WTC11 (cell line): ENCODE data around the gene DNAH1.

Source experiments
- ATF3 ChIP-seq: sonication (generic); formaldehyde crosslinking; conservative IDR thresholded peaks from 2 replicates; pipeline ENCODE4 v1.8.1; 2022; ENCODE audit warnings: mild to moderate bottlenecking, missing genetic modification reagents
- CTCF ChIP-seq: fragments of 200-600 bp; IDR thresholded peaks from 2 replicates; pipeline ENCODE4 v1.8.0; 2022; ENCODE audit warnings: antibody characterized with exemption
- GABPB1 ChIP-seq: sonication (generic); formaldehyde crosslinking; IDR thresholded peaks from 2 replicates; pipeline ENCODE4 v1.8.1; 2023; ENCODE audit warnings: mild to moderate bottlenecking, missing genetic modification reagents
- JUN ChIP-seq: sonication (generic); formaldehyde crosslinking; IDR thresholded peaks from 2 replicates; pipeline ENCODE4 v1.8.0; 2023; ENCODE audit warnings: mild to moderate bottlenecking, missing genetic modification reagents
- NR3C1 ChIP-seq: sonication (generic); formaldehyde crosslinking; conservative IDR thresholded peaks from 2 replicates; pipeline ENCODE4 v1.8.1; 2023; ENCODE audit warnings: low read depth, mild to moderate bottlenecking, missing genetic modification reagents
- RELA ChIP-seq: sonication (generic); formaldehyde crosslinking; IDR thresholded peaks from 2 replicates; pipeline ENCODE4 v1.8.1; 2022; ENCODE audit warnings: missing genetic modification reagents, mild to moderate bottlenecking, borderline replicate concordance
- ZNF121 ChIP-seq: sonication (generic); formaldehyde crosslinking; IDR thresholded peaks from 2 replicates; pipeline ENCODE4 v1.8.0; 2023; ENCODE audit warnings: missing genetic modification reagents
- ZNF263 ChIP-seq: sonication (generic); formaldehyde crosslinking; IDR thresholded peaks from 2 replicates; pipeline ENCODE4 v1.8.1; 2022; ENCODE audit warnings: low read depth, mild to moderate bottlenecking, moderate library complexity, missing genetic modification reagents
- TF ChIP-seq, protein P1 (sequence below): sonication (generic); formaldehyde crosslinking; IDR thresholded peaks from 2 replicates; pipeline ENCODE4 v1.8.0; 2022; ENCODE audit warnings: mild to moderate bottlenecking, missing genetic modification reagents
- TF ChIP-seq, protein P2 (sequence below): sonication (generic); formaldehyde crosslinking; IDR thresholded peaks from 2 replicates; pipeline ENCODE4 v1.8.0; 2022; ENCODE audit warnings: mild to moderate bottlenecking, missing genetic modification reagents

GRCh38 chr3:52442409-52443267 is 126.5 kb downstream of the DNAH1 start:
- TF ChIP-seq NR3C1 (CRISPR knock-in tag) (no peak), ZNF263 (CRISPR knock-in tag) (no peak), CTCF (no peak), RELA (CRISPR knock-in tag) (no peak), GABPB1 (CRISPR knock-in tag) (no peak), ATF3 (CRISPR knock-in tag) (no peak), JUN (no peak), ZNF121 (CRISPR knock-in tag) (no peak)
- TF ChIP-seq, protein P1, sequence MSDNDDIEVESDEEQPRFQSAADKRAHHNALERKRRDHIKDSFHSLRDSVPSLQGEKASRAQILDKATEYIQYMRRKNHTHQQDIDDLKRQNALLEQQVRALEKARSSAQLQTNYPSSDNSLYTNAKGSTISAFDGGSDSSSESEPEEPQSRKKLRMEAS (CRISPR knock-in tag), result no peak
- TF ChIP-seq, protein P2, sequence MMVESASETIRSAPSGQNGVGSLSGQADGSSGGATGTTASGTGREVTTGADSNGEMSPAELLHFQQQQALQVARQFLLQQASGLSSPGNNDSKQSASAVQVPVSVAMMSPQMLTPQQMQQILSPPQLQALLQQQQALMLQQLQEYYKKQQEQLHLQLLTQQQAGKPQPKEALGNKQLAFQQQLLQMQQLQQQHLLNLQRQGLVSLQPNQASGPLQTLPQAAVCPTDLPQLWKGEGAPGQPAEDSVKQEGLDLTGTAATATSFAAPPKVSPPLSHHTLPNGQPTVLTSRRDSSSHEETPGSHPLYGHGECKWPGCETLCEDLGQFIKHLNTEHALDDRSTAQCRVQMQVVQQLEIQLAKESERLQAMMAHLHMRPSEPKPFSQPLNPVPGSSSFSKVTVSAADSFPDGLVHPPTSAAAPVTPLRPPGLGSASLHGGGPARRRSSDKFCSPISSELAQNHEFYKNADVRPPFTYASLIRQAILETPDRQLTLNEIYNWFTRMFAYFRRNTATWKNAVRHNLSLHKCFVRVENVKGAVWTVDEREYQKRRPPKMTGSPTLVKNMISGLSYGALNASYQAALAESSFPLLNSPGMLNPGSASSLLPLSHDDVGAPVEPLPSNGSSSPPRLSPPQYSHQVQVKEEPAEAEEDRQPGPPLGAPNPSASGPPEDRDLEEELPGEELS (CRISPR knock-in tag), result no peak
